A549 (cell line): ENCODE data around the gene MRFAP1L1. TPM values are rescaled to one million over a fixed set of nuclear protein-coding genes. Genes with fewer than 3 reads are reported as not detected.

Source experiments
- ATAC-seq, 2 experiments: fragments of 200-7000 bp in 1 of 2; fragments of >200 bp in 1 of 2; cut with Nextera tagmentation in 1 of 2; cut with Tn5 transposase in 1 of 2; 3 replicates each; pipeline versions ENCODE4 v1.8.0 to v1.9.1; 2018 to 2020; ENCODE audit warnings: mild to moderate bottlenecking in 1 of 2, moderate library complexity in 1 of 2
- CTCF ChIA-PET: fragments of 300-600 bp; sonication (Branson Sonifier 250); formaldehyde crosslinking; extraction: SDS; loops from one replicate; lab custom pipeline; 2021; ENCODE audit warnings: antibody characterized with exemption, inconsistent platforms; lab: Yijun Ruan, JAX
- POLR2A ChIA-PET: fragments of 350-600 bp; formaldehyde crosslinking; extraction: SDS; loops from one replicate; lab custom pipeline; 2021; ENCODE audit warnings: antibody characterized with exemption, inconsistent platforms; lab: Yijun Ruan, JAX
- DNase-seq, 2 experiments: peaks; one replicate each; pipeline versions ENCODE4 v3.0.0 to v3.0.0-alpha.2; 2011 to 2016; ENCODE audit warnings: low read depth in 1 of 2, low spot score in 1 of 2
- FAIRE-seq: peaks from 2 replicates; lab custom pipeline; 2011; peaks lifted over from hg19 to GRCh38; lab: Jason Lieb, UNC
- H3K27ac ChIP-seq, 2 experiments: fragments of >200 bp; sonication (Bioruptor Twin); formaldehyde crosslinking; 3 replicates each; pipeline ENCODE4 v1.5.1; 2016 to 2017
- H3K4me1 ChIP-seq: fragments of >200 bp; sonication (Bioruptor Twin); formaldehyde crosslinking; 3 replicates; pipeline ENCODE4 v1.6.1; 2016
- H3K4me2 ChIP-seq: fragments of >200 bp; sonication (Bioruptor Twin); formaldehyde crosslinking; 3 replicates; pipeline ENCODE4 v1.6.1; 2016
- H3K4me3 ChIP-seq: fragments of >200 bp; sonication (Bioruptor Twin); formaldehyde crosslinking; 3 replicates; pipeline ENCODE4 v1.5.1; 2016
- H3K9me3 ChIP-seq: fragments of >200 bp; sonication (Bioruptor Twin); formaldehyde crosslinking; 3 replicates; pipeline ENCODE4 v1.6.1; 2016
- ATOH8 ChIP-seq: fragments of 250-450 bp; sonication (Bioruptor Pico); IDR thresholded peaks from 2 replicates; pipeline ENCODE4 v1.5.0; 2020; ENCODE audit warnings: low read depth, mild to moderate bottlenecking, moderate library complexity
- BCL3 ChIP-seq: fragments of >200 bp; sonication (Bioruptor Twin); formaldehyde crosslinking; IDR thresholded peaks from 3 replicates; pipeline ENCODE4 v1.6.1; 2016
- BHLHE40 ChIP-seq: IDR thresholded peaks from 2 replicates; pipeline ENCODE4 v1.6.1; 2012; ENCODE audit warnings: low read depth, low read length, inconsistent platforms
- CBX8 ChIP-seq: fragments of 200-600 bp; sonication (generic); IDR thresholded peaks from 2 replicates; pipeline ENCODE4 v1.6.1; 2016
- CEBPB ChIP-seq, 2 experiments: fragments of >200 bp in 1 of 2; sonication (Bioruptor Twin) in 1 of 2; formaldehyde crosslinking in 1 of 2; IDR thresholded peaks; 2 replicates each; pipeline ENCODE4 v1.6.1; 2012 to 2016
- CHD2 ChIP-seq: fragments of 150-350 bp; IDR thresholded peaks from 2 replicates; pipeline ENCODE4 v1.6.1; 2014; ENCODE audit warnings: low read length; ENCODE audit not compliant: partially characterized antibody
- EHF ChIP-seq: fragments of 250-450 bp; sonication (Bioruptor Pico); IDR thresholded peaks from 2 replicates; pipeline ENCODE4 v1.5.0; 2020; ENCODE audit warnings: mild to moderate bottlenecking
- EHMT2 ChIP-seq: fragments of 200-600 bp; sonication (generic); IDR thresholded peaks from 2 replicates; pipeline ENCODE4 v1.6.1; 2016; ENCODE audit warnings: antibody characterized with exemption, low read depth, mild to moderate bottlenecking, moderate library complexity
- FOSB ChIP-seq: fragments of 250-450 bp; sonication (Bioruptor Pico); IDR thresholded peaks from 2 replicates; pipeline ENCODE4 v1.5.0; 2020; ENCODE audit warnings: mild to moderate bottlenecking, moderate library complexity
- GATA3 ChIP-seq: IDR thresholded peaks from 2 replicates; pipeline ENCODE4 v1.6.1; 2012; ENCODE audit warnings: borderline replicate concordance
- HES2 ChIP-seq: fragments of >200 bp; sonication (Bioruptor Twin); formaldehyde crosslinking; IDR thresholded peaks from 2 replicates; pipeline ENCODE4 v1.6.1; 2016
- HEYL ChIP-seq: fragments of 250-450 bp; sonication (Bioruptor Pico); IDR thresholded peaks from 2 replicates; pipeline ENCODE4 v1.8.0; 2021; ENCODE audit warnings: mild to moderate bottlenecking, moderate library complexity
- KDM1A ChIP-seq: fragments of 200-600 bp; sonication (generic); IDR thresholded peaks from 2 replicates; pipeline ENCODE4 v1.6.1; 2016; ENCODE audit warnings: low read depth, mild to moderate bottlenecking
- KDM5A ChIP-seq: fragments of 200-600 bp; sonication (generic); IDR thresholded peaks from 2 replicates; pipeline ENCODE4 v1.6.1; 2016; ENCODE audit warnings: antibody characterized with exemption, mild to moderate bottlenecking
- MAFK ChIP-seq: fragments of 450-650 bp; IDR thresholded peaks from 2 replicates; pipeline ENCODE4 v1.6.1; 2014; ENCODE audit not compliant: partially characterized antibody
- MAX ChIP-seq: IDR thresholded peaks from 2 replicates; pipeline ENCODE4 v1.6.1; 2012
- MAZ ChIP-seq: fragments of 150-350 bp; IDR thresholded peaks from 2 replicates; pipeline ENCODE4 v1.6.1; 2014; ENCODE audit warnings: antibody characterized with exemption, low read depth, low read length, borderline replicate concordance
- REST ChIP-seq: fragments of 200-600 bp; sonication (generic); IDR thresholded peaks from 2 replicates; pipeline ENCODE4 v1.6.1; 2016; ENCODE audit warnings: antibody characterized with exemption, mild to moderate bottlenecking, moderate library complexity
- RFX5 ChIP-seq: fragments of 450-650 bp; IDR thresholded peaks from 2 replicates; pipeline ENCODE4 v1.7.1; 2014; ENCODE audit warnings: antibody characterized with exemption, mild to moderate bottlenecking, moderate library complexity
- SMC3 ChIP-seq: fragments of >200 bp; sonication (Bioruptor Twin); formaldehyde crosslinking; IDR thresholded peaks from 3 replicates; pipeline ENCODE4 v1.6.1; 2018; ENCODE audit warnings: inconsistent platforms
- ZFP36 ChIP-seq: fragments of 450-650 bp; IDR thresholded peaks from 2 replicates; pipeline ENCODE4 v1.6.1; 2014; ENCODE audit warnings: borderline replicate concordance; ENCODE audit not compliant: partially characterized antibody
- ZSCAN20 ChIP-seq: fragments of 250-450 bp; sonication (Bioruptor Pico); IDR thresholded peaks from 2 replicates; pipeline ENCODE4 v1.8.0; 2022; ENCODE audit warnings: mild to moderate bottlenecking, moderate library complexity
- WGBS: methylation state at CpG from one replicate; pipeline ENCODE4 v1.1.6; 2017; ENCODE audit errors: missing lambda C conversion rate; 5-methylcytosine and 5-hydroxymethylcytosine counted together
- polyA plus RNA-seq, 4 experiments: library from polyadenylated mRNA; depleted of rRNA in 3 of 4; stranded (reverse); fragments of >200 nt; fragmentation: RNase III in 1 of 4; extraction: RNeasy Plus Mini Kit Qiagen cat#74134 plus additional on column Dnase treatment in 1 of 4; gene quantifications; 2 replicates in 3 of 4; 3 replicates in 1 of 4; pipeline ENCODE4 v1.2.3, GENCODE V29; 2011 to 2017

Gene MRFAP1L1
- polyA plus RNA-seq, 2 of the 4 experiments (the other 2 are of a cell fraction), result 46.1 to 78.2 TPM

GRCh38 chr4:6663596-6664393 lies 45.9 kb downstream of the MRFAP1L1 start (continued):
- TF ChIP-seq ATOH8 (no peak), CHD2 (no peak), FOSB (no peak), GATA3 (no peak), RFX5 (no peak), REST (no peak), MAZ (no peak), MAFK (no peak), ZFP36 (no peak), MAX (no peak), BCL3 (no peak)

GRCh38 chr4:6662591-6662990 lies 47.1 kb downstream of the MRFAP1L1 start:
- peaks cover 4% of the 10 kb centered on the region; the same call in 1 of the 3 replicates for H3K4me1 ChIP-seq
- no peaks in the 10 kb centered on the region for H3K9me3 ChIP-seq
- no peak for ATAC-seq
- no peak overlapping the region for H3K4me3 ChIP-seq
- TF ChIP-seq KDM5A (no peak), BHLHE40 (no peak), MAFK (no peak), GATA3 (no peak), CEBPB (IDR thresholded peaks at IDR 0.05) (peak in 1 of 2 experiments; percentile 25; a peak in 1 of 4 replicates)
- H3K4me2 ChIP-seq, result no peak overlapping the region
- H3K27ac ChIP-seq, result no peak overlapping the region
- CTCF ChIA-PET, result interaction anchor here (1.3 to 2.3 kb wide), 2 partner anchors 11 to 14 kb away, joined by 4 to 5 read pairs; no protein-coding TSS in a partner anchor
- POLR2A ChIA-PET, result no interaction called here
- WGBS, result 66% methylated on average over 3 of the region's 3 CpGs
- DNase-seq, result no peak
- FAIRE-seq, result no peak

- Histone ChIP-seq H3K9me3 (no peaks in the 10 kb centered on the region), H3K4me1 (peaks cover 4% of the 10 kb centered on the region; the same call in 1 of the 3 replicates), H3K4me2 (no peak overlapping the region), H3K4me3 (no peak overlapping the region), H3K27ac (no peak overlapping the region)
- WGBS, result 91% methylated on average over 3 of the region's 3 CpGs
- ATAC-seq (no peak), FAIRE-seq (no peak), DNase-seq (no peak)
- POLR2A ChIA-PET, result no interaction called here
- no peak for TF ChIP-seq KDM5A
- TF ChIP-seq HEYL, result no peak
- no peak for TF ChIP-seq EHMT2
- TF ChIP-seq RFX5, result no peak
- TF ChIP-seq BCL3, result no peak
- no peak for TF ChIP-seq KDM1A
- TF ChIP-seq CBX8, result no peak
- no peak for TF ChIP-seq ZSCAN20 (CRISPR knock-in tag)
- TF ChIP-seq MAX, result no peak
- no peak for TF ChIP-seq SMC3
- no peak for TF ChIP-seq HES2
- TF ChIP-seq GATA3, result no peak
- no peak for TF ChIP-seq BHLHE40
- no peak for TF ChIP-seq EHF (CRISPR knock-in tag)
- CTCF ChIA-PET, result interaction anchor here (2.0 kb wide), 1 partner anchor 114 kb away, joined by 7 read pairs; no protein-coding TSS in a partner anchor
Observed at GRCh38 chr4:6660430-6660829, 49.2 kb downstream of the MRFAP1L1 start.
